ENCODE results near the gene CIDEC.

DNA sequence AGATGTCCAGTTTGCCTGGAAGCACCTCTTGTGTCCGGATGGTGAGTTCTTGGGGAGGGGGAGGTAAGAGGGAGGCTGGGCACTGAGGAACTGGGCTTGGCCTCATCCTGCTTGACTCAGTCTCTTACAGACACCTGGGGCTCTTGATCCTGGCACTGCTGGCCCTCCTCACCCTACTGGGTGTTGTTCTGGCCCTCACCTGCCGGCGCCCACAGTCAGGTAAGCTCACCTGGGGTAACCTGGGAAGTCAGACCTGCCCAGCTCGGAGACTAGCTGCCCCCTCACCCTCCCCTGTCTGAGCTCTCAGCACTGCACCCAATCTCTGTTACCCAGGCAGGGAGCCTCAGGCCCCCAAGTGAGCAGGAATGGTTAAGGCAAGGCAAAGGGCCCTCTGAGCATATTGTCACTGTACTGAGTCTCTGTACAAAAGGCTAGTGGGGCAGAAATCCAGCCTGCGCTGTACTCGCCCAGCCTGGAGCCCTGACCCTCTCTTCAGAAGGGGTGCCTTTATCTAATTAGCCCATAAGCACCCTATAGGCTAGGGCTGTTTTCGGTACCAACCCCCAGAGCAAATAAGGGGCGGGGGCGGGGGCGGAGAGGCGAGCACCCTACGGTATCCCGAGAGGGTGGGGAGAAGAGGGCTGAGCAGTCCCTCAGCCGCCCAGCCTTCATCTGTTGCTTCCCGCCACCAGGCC is 34.7 kb upstream of the CIDEC start:
- TF ChIP-seq, protein P1, sequence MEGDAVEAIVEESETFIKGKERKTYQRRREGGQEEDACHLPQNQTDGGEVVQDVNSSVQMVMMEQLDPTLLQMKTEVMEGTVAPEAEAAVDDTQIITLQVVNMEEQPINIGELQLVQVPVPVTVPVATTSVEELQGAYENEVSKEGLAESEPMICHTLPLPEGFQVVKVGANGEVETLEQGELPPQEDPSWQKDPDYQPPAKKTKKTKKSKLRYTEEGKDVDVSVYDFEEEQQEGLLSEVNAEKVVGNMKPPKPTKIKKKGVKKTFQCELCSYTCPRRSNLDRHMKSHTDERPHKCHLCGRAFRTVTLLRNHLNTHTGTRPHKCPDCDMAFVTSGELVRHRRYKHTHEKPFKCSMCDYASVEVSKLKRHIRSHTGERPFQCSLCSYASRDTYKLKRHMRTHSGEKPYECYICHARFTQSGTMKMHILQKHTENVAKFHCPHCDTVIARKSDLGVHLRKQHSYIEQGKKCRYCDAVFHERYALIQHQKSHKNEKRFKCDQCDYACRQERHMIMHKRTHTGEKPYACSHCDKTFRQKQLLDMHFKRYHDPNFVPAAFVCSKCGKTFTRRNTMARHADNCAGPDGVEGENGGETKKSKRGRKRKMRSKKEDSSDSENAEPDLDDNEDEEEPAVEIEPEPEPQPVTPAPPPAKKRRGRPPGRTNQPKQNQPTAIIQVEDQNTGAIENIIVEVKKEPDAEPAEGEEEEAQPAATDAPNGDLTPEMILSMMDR (conservative IDR thresholded peaks at IDR 0.05): no peak
- TF ChIP-seq EZH2 (IDR thresholded peaks at IDR 0.05; ENCODE audit: low read depth): no peak

Data from PC-9 (cell line).